Kidney (tissue), 14 donors: ENCODE data around the gene MLST8. TPM values are rescaled to one million over a fixed set of nuclear protein-coding genes. Genes with fewer than 3 reads are reported as not detected.

ENCODE experiments used
- DNase-seq, 5 donors: peaks; one replicate each; pipeline ENCODE4 v3.0.0-alpha.2; 2013 to 2020
- FAIRE-seq: peaks from 2 replicates; lab custom pipeline; 2012; peaks lifted over from hg19 to GRCh38; lab: Jason Lieb, UNC
- H3K27ac ChIP-seq, 2 donors: one replicate each; pipeline ENCODE4 v1.7.0; 2013; ENCODE audit warnings: low read depth in 2 of 2, low read length in 2 of 2, inconsistent platforms in 1 of 2
- H3K27me3 ChIP-seq: one replicate; pipeline ENCODE4 v1.7.1; 2013; ENCODE audit warnings: low read length, inconsistent platforms; ENCODE audit not compliant: control insufficient read depth, insufficient read depth
- H3K36me3 ChIP-seq, 3 donors: one replicate each; pipeline versions ENCODE4 v1.7.0 to v1.7.1; 2013; ENCODE audit warnings: low read length in 3 of 3, control low read depth in 1 of 3, inconsistent platforms in 1 of 3; ENCODE audit not compliant: insufficient read depth in 3 of 3, control insufficient read depth in 2 of 3
- H3K4me1 ChIP-seq, 3 donors: one replicate each; pipeline versions ENCODE4 v1.7.0 to v1.7.1; 2013; ENCODE audit warnings: low read length in 3 of 3, inconsistent platforms in 1 of 3, low read depth in 1 of 3; ENCODE audit not compliant: control insufficient read depth in 2 of 3, insufficient read depth in 2 of 3
- H3K4me3 ChIP-seq, 3 donors: one replicate each; pipeline versions ENCODE4 v1.7.0 to v1.8.1; 2013; ENCODE audit warnings: low read length in 3 of 3, control low read depth in 1 of 3, inconsistent platforms in 1 of 3
- H3K9ac ChIP-seq, 3 donors: one replicate each; pipeline versions ENCODE4 v1.7.0 to v1.7.1; 2013; ENCODE audit warnings: low read length in 3 of 3, control low read depth in 1 of 3, inconsistent platforms in 1 of 3
- H3K9me3 ChIP-seq, 3 donors: one replicate each; pipeline versions ENCODE4 v1.7.0 to v1.7.1; 2013; ENCODE audit warnings: low read length in 3 of 3, control low read depth in 1 of 3, inconsistent platforms in 1 of 3; ENCODE audit not compliant: control insufficient read depth in 2 of 3, insufficient read depth in 1 of 3
- CTCF ChIP-seq: IDR thresholded peaks from 3 replicates; pipeline ENCODE4 v1.5.1; 2012; ENCODE audit warnings: mild to moderate bottlenecking, moderate library complexity, borderline replicate concordance; ENCODE audit not compliant: insufficient read depth; ENCODE audit errors: extremely low read depth
- intact Hi-C: fragments of 100-400 bp; cut with DNase I; formaldehyde crosslinking; loops from one replicate; pipeline ENCODE4 v1.11.1; 2022
- polyA plus RNA-seq: library from polyadenylated mRNA; stranded (reverse); fragments of 350-450 nt; fragmentation: Illumina TruSeq; extraction: RNeasy Lipid Tissue Mini Kit (QIAGEN cat#74804); gene quantifications from one replicate; pipeline ENCODE4 v1.2.3, GENCODE V29; 2014; ENCODE audit warnings: low read depth, low replicate concordance; ENCODE audit not compliant: insufficient read depth
- total RNA-seq: library from RNA; stranded (reverse); fragmentation: NEBNext Ultra II Directional; extraction: Animal tissue kit (Norgen Biotek cat#: 25700); gene quantifications from one replicate; pipeline ENCODE4 v1.2.1, GENCODE V29; 2021
- donor health status: control.
- donor health status: control.
- donor health status: control.
- donor health status: control.
- donor health status: control.
- donor health status: DM: yes; HTN: yes; CAD: no.
- donor health status: Normal renal cell carcinoma (clear cell type).

MLST8 gene
- total and polyA plus RNA-seq, 2 donors from 2014 or later, result 34.0 to 63.3 TPM

GRCh38 chr16:2206780-2207433 is 1.7 kb downstream of the MLST8 start:
- H3K27me3 ChIP-seq, result no peaks in the 10 kb centered on the region
- peak in 1 of 5 donors; percentile 79 for DNase-seq
- H3K27ac ChIP-seq, result no peak overlapping the region
- no peak overlapping the region for H3K4me3 ChIP-seq
- H3K9me3 ChIP-seq, result no peaks in the 10 kb centered on the region
- H3K4me1 ChIP-seq, result peaks cover 0 to 17% (median 12%) of the 10 kb centered on the region in 3 donors
- intact Hi-C loops, result no loop called here
- H3K36me3 ChIP-seq, result peaks cover 0 to 4% (median 0%) of the 10 kb centered on the region in 3 donors
- no peak overlapping the region for H3K9ac ChIP-seq
- TF ChIP-seq CTCF, result no peak
- FAIRE-seq, result no peak

GRCh38 chr16:2207872-2208271 is 2.6 kb downstream of the MLST8 start:
- FAIRE-seq, result no peak
- Histone ChIP-seq H3K9ac (no peak overlapping the region), H3K4me3 (no peak overlapping the region), H3K36me3 (peaks cover 0 to 4% (median 0%) of the 10 kb centered on the region in 3 donors), H3K27ac (no peak overlapping the region), H3K9me3 (no peaks in the 10 kb centered on the region), H3K27me3 (no peaks in the 10 kb centered on the region), H3K4me1 (peaks cover 0 to 27% (median 18%) of the 10 kb centered on the region in 3 donors)
- intact Hi-C loops, result no loop called here
- no peak for DNase-seq
- TF ChIP-seq CTCF, result no peak

- DNase-seq (no peak), FAIRE-seq (no peak)
- Histone ChIP-seq H3K9me3 (no peaks in the 10 kb centered on the region), H3K4me1 (peaks cover 0 to 31% (median 22%) of the 10 kb centered on the region in 3 donors), H3K27ac (no peak overlapping the region), H3K9ac (no peak overlapping the region), H3K27me3 (no peaks in the 10 kb centered on the region), H3K36me3 (peaks cover 0 to 4% (median 0%) of the 10 kb centered on the region in 3 donors), H3K4me3 (no peak overlapping the region)
- intact Hi-C loops, result no loop called here
- no peak for TF ChIP-seq CTCF
These were observed 3.1 kb downstream of the MLST8 start for GRCh38 chr16:2208308-2208707.
